GM12874 (cell line): ENCODE data around the gene FGD4.

ENCODE experiments used
- TF ChIP-seq, protein P1 (sequence below): IDR thresholded peaks from 2 replicates; pipeline ENCODE4 v1.5.1; 2011; ENCODE audit warnings: low read depth, mild to moderate bottlenecking, control low read depth, low read length, moderate library complexity; ENCODE audit not compliant: insufficient read depth

The FGD4 gene

GRCh38 chr12:32569259-32569658 is 169.9 kb downstream of the FGD4 start:
- TF ChIP-seq, protein P1, sequence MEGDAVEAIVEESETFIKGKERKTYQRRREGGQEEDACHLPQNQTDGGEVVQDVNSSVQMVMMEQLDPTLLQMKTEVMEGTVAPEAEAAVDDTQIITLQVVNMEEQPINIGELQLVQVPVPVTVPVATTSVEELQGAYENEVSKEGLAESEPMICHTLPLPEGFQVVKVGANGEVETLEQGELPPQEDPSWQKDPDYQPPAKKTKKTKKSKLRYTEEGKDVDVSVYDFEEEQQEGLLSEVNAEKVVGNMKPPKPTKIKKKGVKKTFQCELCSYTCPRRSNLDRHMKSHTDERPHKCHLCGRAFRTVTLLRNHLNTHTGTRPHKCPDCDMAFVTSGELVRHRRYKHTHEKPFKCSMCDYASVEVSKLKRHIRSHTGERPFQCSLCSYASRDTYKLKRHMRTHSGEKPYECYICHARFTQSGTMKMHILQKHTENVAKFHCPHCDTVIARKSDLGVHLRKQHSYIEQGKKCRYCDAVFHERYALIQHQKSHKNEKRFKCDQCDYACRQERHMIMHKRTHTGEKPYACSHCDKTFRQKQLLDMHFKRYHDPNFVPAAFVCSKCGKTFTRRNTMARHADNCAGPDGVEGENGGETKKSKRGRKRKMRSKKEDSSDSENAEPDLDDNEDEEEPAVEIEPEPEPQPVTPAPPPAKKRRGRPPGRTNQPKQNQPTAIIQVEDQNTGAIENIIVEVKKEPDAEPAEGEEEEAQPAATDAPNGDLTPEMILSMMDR, result no peak

DNA sequence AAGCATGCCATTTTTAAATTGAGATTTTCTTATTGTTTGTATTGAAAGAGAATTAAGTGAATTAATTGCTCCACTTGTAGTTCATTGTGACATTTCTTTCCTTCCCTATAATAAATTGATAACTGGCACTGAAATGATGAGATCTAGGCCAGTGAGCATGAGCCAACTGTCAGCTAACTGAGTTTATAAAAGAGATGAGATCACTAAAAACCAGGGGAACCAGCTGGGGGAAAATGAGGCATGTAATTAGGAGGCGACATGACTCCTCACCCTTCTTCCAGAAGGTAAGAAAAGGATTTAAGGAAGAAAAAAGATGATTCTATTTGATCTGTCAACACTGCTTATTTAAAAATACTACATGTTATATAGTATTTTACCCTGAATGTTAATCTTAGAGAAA is 175.2 kb downstream of the FGD4 start:
- TF ChIP-seq, protein P1, result no peak

GRCh38 chr12:32577328-32577727 is 178.0 kb downstream of the FGD4 start:
- TF ChIP-seq, protein P1, result no peak

- TF ChIP-seq, protein P1, result no peak
These were observed 184.2 kb downstream of the FGD4 start for GRCh38 chr12:32583534-32583933.

DNA sequence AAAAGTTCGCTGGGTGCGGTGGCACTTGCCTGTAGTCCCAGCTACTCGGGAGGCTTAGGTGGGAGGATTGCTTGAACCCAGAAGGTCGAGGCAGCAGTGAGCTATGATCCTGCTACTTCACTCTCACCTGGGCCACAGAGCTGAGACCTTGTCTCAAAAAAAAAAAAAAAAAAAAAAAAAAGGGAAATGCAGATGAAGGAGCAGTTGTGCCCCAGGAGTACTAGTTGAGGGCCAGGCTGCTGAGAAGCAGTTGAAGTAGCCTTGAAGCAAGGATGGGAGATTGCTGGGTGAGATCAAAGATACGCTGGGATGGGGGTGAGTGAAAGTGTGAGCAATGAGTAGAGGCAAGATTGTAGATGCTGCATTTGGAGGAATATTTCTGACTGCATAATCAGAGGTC is 186.3 kb downstream of the FGD4 start:
- TF ChIP-seq, protein P1, result no peak

- TF ChIP-seq, protein P1, result no peak
These were observed 187.0 kb downstream of the FGD4 start for GRCh38 chr12:32586390-32586789.

GRCh38 chr12:32587581-32588495 is 188.5 kb downstream of the FGD4 start:
- TF ChIP-seq, protein P1, result no peak
